ENCODE measurements around the gene CLMN. TPM values are rescaled to one million over a fixed set of nuclear protein-coding genes. Genes with fewer than 3 reads are reported as not detected.
"Not testable (repeated sequence)": the region's sequence is repeated elsewhere in the genome, so short reads cannot be mapped to it uniquely, and the experiment has no call there.

CLMN gene
- total and polyA plus RNA-seq, 2 experiments from 2014 or later, result 3.2 to 5.7 TPM

GRCh38 chr14:95201745-95202144 is 118.0 kb downstream of the CLMN start:
- not testable (repeated sequence) for H2AFZ ChIP-seq; H3K36me3 ChIP-seq (ENCODE audit: insufficient read depth); H3K27ac Mint-ChIP-seq; H3K27me3 Mint-ChIP-seq (ENCODE audit: insufficient read depth, low read depth, poor library complexity); H4K20me1 ChIP-seq (replicated peaks; ENCODE audit: insufficient read depth); H3F3A ChIP-seq (replicated peaks; ENCODE audit: low read depth); H3K4me3 Mint-ChIP-seq; H3K4me3 ChIP-seq; H3K79me2 ChIP-seq (replicated peaks; ENCODE audit: insufficient read depth); H3K27me3 ChIP-seq (ENCODE audit: insufficient read depth); H3K9me2 ChIP-seq (ENCODE audit: insufficient read depth); DNase-seq (ENCODE audit: low spot score); ATAC-seq; H3K4me2 ChIP-seq; H3K27ac ChIP-seq (ENCODE audit: low read depth)
- peaks cover 18% of the 10 kb centered on the region for H3K4me1 ChIP-seq (ENCODE audit: insufficient read depth)
- H3K4me1 Mint-ChIP-seq, result peaks cover 32% of the 10 kb centered on the region
- H3K9me3 Mint-ChIP-seq, result peaks cover 22% of the 10 kb centered on the region
- peaks cover 32% of the 10 kb centered on the region for H3K36me3 Mint-ChIP-seq (ENCODE audit: low read depth)

- no peak overlapping the region for H3K27ac Mint-ChIP-seq
- TF ChIP-seq STAT1 (IDR thresholded peaks at IDR 0.05; ENCODE audit: unreplicated experiment) (no peak), POLR2AphosphoS5 (IDR thresholded peaks at IDR 0.05; ENCODE audit: low read depth) (no peak), ZNF114 (CRISPR knock-in tag; IDR thresholded peaks at IDR 0.05) (no peak), CREB1 (CRISPR knock-in tag; IDR thresholded peaks at IDR 0.05; ENCODE audit: low read depth) (no peak), EZH2 (IDR thresholded peaks at IDR 0.05; ENCODE audit: low read depth, unreplicated experiment) (no peak), EZH2phosphoT487 (IDR thresholded peaks at IDR 0.05; ENCODE audit: unreplicated experiment) (no peak), NANOG (IDR thresholded peaks at IDR 0.05; ENCODE audit: borderline replicate concordance) (no peak), ZNF331 (CRISPR knock-in tag; IDR thresholded peaks at IDR 0.05; ENCODE audit: low read depth) (no peak), JUNB (IDR thresholded peaks at IDR 0.05; ENCODE audit: unreplicated experiment) (no peak), REST (IDR thresholded peaks at IDR 0.05; ENCODE audit: unreplicated experiment) (no peak)
- TF ChIP-seq, protein P1, sequence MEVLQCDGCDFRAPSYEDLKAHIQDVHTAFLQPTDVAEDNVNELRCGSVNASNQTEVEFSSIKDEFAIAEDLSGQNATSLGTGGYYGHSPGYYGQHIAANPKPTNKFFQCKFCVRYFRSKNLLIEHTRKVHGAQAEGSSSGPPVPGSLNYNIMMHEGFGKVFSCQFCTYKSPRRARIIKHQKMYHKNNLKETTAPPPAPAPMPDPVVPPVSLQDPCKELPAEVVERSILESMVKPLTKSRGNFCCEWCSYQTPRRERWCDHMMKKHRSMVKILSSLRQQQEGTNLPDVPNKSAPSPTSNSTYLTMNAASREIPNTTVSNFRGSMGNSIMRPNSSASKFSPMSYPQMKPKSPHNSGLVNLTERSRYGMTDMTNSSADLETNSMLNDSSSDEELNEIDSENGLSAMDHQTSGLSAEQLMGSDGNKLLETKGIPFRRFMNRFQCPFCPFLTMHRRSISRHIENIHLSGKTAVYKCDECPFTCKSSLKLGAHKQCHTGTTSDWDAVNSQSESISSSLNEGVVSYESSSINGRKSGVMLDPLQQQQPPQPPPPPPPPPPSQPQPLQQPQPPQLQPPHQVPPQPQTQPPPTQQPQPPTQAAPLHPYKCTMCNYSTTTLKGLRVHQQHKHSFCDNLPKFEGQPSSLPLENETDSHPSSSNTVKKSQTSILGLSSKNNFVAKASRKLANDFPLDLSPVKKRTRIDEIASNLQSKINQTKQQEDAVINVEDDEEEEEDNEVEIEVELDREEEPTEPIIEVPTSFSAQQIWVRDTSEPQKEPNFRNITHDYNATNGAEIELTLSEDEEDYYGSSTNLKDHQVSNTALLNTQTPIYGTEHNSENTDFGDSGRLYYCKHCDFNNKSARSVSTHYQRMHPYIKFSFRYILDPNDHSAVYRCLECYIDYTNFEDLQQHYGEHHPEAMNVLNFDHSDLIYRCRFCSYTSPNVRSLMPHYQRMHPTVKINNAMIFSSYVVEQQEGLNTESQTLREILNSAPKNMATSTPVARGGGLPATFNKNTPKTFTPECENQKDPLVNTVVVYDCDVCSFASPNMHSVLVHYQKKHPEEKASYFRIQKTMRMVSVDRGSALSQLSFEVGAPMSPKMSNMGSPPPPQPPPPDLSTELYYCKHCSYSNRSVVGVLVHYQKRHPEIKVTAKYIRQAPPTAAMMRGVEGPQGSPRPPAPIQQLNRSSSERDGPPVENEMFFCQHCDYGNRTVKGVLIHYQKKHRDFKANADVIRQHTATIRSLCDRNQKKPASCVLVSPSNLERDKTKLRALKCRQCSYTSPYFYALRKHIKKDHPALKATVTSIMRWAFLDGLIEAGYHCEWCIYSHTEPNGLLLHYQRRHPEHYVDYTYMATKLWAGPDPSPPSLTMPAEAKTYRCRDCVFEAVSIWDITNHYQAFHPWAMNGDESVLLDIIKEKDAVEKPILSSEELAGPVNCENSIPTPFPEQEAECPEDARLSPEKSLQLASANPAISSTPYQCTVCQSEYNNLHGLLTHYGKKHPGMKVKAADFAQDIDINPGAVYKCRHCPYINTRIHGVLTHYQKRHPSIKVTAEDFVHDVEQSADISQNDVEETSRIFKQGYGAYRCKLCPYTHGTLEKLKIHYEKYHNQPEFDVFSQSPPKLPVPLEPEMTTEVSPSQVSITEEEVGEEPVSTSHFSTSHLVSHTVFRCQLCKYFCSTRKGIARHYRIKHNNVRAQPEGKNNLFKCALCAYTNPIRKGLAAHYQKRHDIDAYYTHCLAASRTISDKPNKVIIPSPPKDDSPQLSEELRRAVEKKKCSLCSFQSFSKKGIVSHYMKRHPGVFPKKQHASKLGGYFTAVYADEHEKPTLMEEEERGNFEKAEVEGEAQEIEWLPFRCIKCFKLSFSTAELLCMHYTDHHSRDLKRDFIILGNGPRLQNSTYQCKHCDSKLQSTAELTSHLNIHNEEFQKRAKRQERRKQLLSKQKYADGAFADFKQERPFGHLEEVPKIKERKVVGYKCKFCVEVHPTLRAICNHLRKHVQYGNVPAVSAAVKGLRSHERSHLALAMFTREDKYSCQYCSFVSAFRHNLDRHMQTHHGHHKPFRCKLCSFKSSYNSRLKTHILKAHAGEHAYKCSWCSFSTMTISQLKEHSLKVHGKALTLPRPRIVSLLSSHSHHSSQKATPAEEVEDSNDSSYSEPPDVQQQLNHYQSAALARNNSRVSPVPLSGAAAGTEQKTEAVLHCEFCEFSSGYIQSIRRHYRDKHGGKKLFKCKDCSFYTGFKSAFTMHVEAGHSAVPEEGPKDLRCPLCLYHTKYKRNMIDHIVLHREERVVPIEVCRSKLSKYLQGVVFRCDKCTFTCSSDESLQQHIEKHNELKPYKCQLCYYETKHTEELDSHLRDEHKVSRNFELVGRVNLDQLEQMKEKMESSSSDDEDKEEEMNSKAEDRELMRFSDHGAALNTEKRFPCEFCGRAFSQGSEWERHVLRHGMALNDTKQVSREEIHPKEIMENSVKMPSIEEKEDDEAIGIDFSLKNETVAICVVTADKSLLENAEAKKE (CRISPR knock-in tag; IDR thresholded peaks at IDR 0.05), result no peak
- TF ChIP-seq, protein P2, sequence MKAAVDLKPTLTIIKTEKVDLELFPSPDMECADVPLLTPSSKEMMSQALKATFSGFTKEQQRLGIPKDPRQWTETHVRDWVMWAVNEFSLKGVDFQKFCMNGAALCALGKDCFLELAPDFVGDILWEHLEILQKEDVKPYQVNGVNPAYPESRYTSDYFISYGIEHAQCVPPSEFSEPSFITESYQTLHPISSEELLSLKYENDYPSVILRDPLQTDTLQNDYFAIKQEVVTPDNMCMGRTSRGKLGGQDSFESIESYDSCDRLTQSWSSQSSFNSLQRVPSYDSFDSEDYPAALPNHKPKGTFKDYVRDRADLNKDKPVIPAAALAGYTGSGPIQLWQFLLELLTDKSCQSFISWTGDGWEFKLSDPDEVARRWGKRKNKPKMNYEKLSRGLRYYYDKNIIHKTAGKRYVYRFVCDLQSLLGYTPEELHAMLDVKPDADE (IDR thresholded peaks at IDR 0.05), result no peak
Observed at GRCh38 chr14:95200404-95200803, 119.3 kb downstream of the CLMN start.

More at GRCh38 chr14:95200404-95200803, 119.3 kb downstream of the CLMN start:
- no peaks in the 10 kb centered on the region for H4K20me1 ChIP-seq (replicated peaks; ENCODE audit: insufficient read depth)
- no peak overlapping the region for H3K27ac ChIP-seq (ENCODE audit: low read depth)
- H3K27me3 Mint-ChIP-seq (ENCODE audit: insufficient read depth, low read depth, poor library complexity), result peaks cover 9% of the 10 kb centered on the region
- ATAC-seq, result no peak
- H2AFZ ChIP-seq, result no peak overlapping the region
- peaks cover 18% of the 10 kb centered on the region for H3K4me1 ChIP-seq (ENCODE audit: insufficient read depth)
- no peak overlapping the region for H3K4me3 Mint-ChIP-seq
- H3K79me2 ChIP-seq (replicated peaks; ENCODE audit: insufficient read depth), result no peaks in the 10 kb centered on the region
- H3K27me3 ChIP-seq (ENCODE audit: insufficient read depth), result no peaks in the 10 kb centered on the region
- no peak for DNase-seq (ENCODE audit: low spot score)
- H3K4me1 Mint-ChIP-seq, result peaks cover 39% of the 10 kb centered on the region
- H3F3A ChIP-seq (replicated peaks; ENCODE audit: low read depth), result no peaks in the 10 kb centered on the region
- H3K36me3 Mint-ChIP-seq (ENCODE audit: low read depth), result peaks cover 32% of the 10 kb centered on the region
- peaks cover 6% of the 10 kb centered on the region; the same call in 1 of the 2 replicates for H3K36me3 ChIP-seq (ENCODE audit: insufficient read depth)
- peaks cover 8% of the 10 kb centered on the region; the same call in 1 of the 2 replicates for H3K9me2 ChIP-seq (ENCODE audit: insufficient read depth)
- no peak overlapping the region for H3K4me2 ChIP-seq
- H3K4me3 ChIP-seq, result no peak overlapping the region
- peaks cover 22% of the 10 kb centered on the region for H3K9me3 Mint-ChIP-seq
